Fibroblast of the aortic adventitia (primary cell): Measurements from ENCODE around the gene TRIM40. TPM values are rescaled to one million over a fixed set of nuclear protein-coding genes. Genes with fewer than 3 reads are reported as not detected.
A peak's percentile ranks its signal among the peaks of the same experiment; 100 is the strongest.
"Not testable (repeated sequence)": the region's sequence is repeated elsewhere in the genome, so short reads cannot be mapped to it uniquely, and the experiment has no call there.

Experiments used
- DNase-seq: peaks from one replicate; pipeline ENCODE4 v3.0.0-alpha.2; 2010; ENCODE audit warnings: low read depth
- H3K4me3 ChIP-seq: 2 replicates; pipeline ENCODE4 v1.5.1; 2011; ENCODE audit warnings: low read depth, mild to moderate bottlenecking, control low read depth, low read length, moderate library complexity
- CTCF ChIP-seq: IDR thresholded peaks from 2 replicates; pipeline ENCODE4 v1.5.1; 2011; ENCODE audit warnings: mild to moderate bottlenecking, low read length, control low read depth, inconsistent platforms; ENCODE audit not compliant: insufficient read depth
- total RNA-seq: library from RNA; depleted of rRNA; stranded (reverse); fragments of >200 nt; gene quantifications from 2 replicates; pipeline ENCODE4 v1.2.3, GENCODE V29; 2012; ENCODE audit warnings: low replicate concordance

TRIM40 gene
- total RNA-seq, 1 donor = not detected

GRCh38 chr6:30129265-30130178 is 6.4 kb upstream of the TRIM40 start:
- TF ChIP-seq CTCF = no peak
- DNase-seq = no peak
- H3K4me3 ChIP-seq = no peak overlapping the region

GRCh38 chr6:30130179-30130679 is 5.7 kb upstream of the TRIM40 start:
- no peak for DNase-seq
- no peak overlapping the region for H3K4me3 ChIP-seq
- TF ChIP-seq CTCF = no peak

- TF ChIP-seq CTCF = peak; percentile 99
- DNase-seq = peak; percentile 87
- H3K4me3 ChIP-seq = no peak overlapping the region
These were observed 4.8 kb upstream of the TRIM40 start for GRCh38 chr6:30130887-30131862.

- no peak for TF ChIP-seq CTCF
- H3K4me3 ChIP-seq = no peak overlapping the region
- no peak for DNase-seq
These were observed 3.9 kb upstream of the TRIM40 start for GRCh38 chr6:30131947-30132497.

GRCh38 chr6:30135147-30135546 is 793 bp upstream of the TRIM40 start:
- H3K4me3 ChIP-seq = no peak overlapping the region
- no peak for DNase-seq
- TF ChIP-seq CTCF = no peak

GRCh38 chr6:30136570-30137286 is 788 bp downstream of the TRIM40 start:
- no peak for DNase-seq
- no peak for TF ChIP-seq CTCF
- no peak overlapping the region for H3K4me3 ChIP-seq

- DNase-seq, H3K4me3 ChIP-seq: not testable (repeated sequence)
These were observed 4.3 kb downstream of the TRIM40 start for GRCh38 chr6:30140240-30140639.
